ENCODE results near the gene YJEFN3. TPM values are rescaled to one million over a fixed set of nuclear protein-coding genes. Genes with fewer than 3 reads are reported as not detected.

Gene YJEFN3
- total RNA-seq, 1 experiment from 2014 or later: 11.9 TPM

DNA sequence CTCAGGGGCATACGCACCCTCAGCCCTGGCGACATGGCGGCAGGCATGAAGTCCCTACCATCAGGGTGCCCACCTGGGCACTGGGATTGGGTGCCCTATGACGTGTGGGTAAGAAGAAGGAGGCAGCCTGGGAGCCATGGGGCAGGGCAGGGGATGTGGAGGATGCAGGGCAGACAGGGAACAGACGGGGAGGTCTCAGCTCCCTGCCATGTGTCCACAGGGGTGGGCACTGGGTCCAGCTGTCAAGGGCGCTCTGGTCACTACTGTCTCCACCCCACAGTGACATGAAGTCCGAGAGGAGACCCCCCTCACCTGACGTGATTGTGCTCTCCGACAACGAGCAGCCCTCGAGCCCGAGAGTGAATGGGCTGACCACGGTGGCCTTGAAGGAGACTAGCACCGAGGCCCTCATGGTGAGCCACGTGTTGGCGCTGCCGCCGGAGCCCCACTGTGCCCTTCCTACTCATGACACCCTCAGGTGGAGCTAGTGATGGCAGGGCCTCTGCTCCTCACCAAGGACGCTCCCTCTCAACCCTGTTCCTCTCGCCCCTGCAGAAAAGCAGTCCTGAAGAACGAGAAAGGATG, 36.6 kb upstream of the YJEFN3 start:
- no peak for DNase-seq (ENCODE audit: unreplicated experiment)
- H3K4me1 Mint-ChIP-seq (ENCODE audit: insufficient read depth, unreplicated experiment): peaks cover 12% of the 10 kb centered on the region
- no peaks in the 10 kb centered on the region for H3K27me3 Mint-ChIP-seq (ENCODE audit: insufficient read depth, unreplicated experiment)
- ChIA-PET CTCF (interaction anchor here (0.6 to 7.5 kb wide), 12 partner anchors 9 to 1784 kb away, joined by 3 to 176 read pairs (median 5); no protein-coding TSS in a partner anchor), POLR2A (interaction anchor here (0.6 to 1.7 kb wide), 3 partner anchors 46 to 127 kb away, joined by 3 to 5 read pairs (median 3); no protein-coding TSS in a partner anchor)
- H3K4me3 Mint-ChIP-seq (ENCODE audit: unreplicated experiment): no peak overlapping the region
- H3K36me3 Mint-ChIP-seq (ENCODE audit: insufficient read depth, unreplicated experiment): peaks cover 49% of the 10 kb centered on the region
- H3K9me3 Mint-ChIP-seq (ENCODE audit: unreplicated experiment): no peaks in the 10 kb centered on the region
- intact Hi-C loops (cut with micrococcal nuclease): loop anchor here (5.0 kb wide), 1 partner anchor 105 kb away; no protein-coding TSS in a partner anchor
- TF ChIP-seq, protein P1, sequence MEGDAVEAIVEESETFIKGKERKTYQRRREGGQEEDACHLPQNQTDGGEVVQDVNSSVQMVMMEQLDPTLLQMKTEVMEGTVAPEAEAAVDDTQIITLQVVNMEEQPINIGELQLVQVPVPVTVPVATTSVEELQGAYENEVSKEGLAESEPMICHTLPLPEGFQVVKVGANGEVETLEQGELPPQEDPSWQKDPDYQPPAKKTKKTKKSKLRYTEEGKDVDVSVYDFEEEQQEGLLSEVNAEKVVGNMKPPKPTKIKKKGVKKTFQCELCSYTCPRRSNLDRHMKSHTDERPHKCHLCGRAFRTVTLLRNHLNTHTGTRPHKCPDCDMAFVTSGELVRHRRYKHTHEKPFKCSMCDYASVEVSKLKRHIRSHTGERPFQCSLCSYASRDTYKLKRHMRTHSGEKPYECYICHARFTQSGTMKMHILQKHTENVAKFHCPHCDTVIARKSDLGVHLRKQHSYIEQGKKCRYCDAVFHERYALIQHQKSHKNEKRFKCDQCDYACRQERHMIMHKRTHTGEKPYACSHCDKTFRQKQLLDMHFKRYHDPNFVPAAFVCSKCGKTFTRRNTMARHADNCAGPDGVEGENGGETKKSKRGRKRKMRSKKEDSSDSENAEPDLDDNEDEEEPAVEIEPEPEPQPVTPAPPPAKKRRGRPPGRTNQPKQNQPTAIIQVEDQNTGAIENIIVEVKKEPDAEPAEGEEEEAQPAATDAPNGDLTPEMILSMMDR (IDR thresholded peaks at IDR 0.05; ENCODE audit: unreplicated experiment): no peak
- H3K27ac Mint-ChIP-seq (ENCODE audit: low read depth, unreplicated experiment): no peak overlapping the region
- no TSS peak for BruUV-seq (replicated peaks)

GRCh38 chr19:19493841-19494546, 34.7 kb upstream of the YJEFN3 start:
- Mint-ChIP-seq H3K36me3 (ENCODE audit: insufficient read depth, unreplicated experiment) (peaks cover 53% of the 10 kb centered on the region), H3K9me3 (ENCODE audit: unreplicated experiment) (no peaks in the 10 kb centered on the region), H3K4me1 (ENCODE audit: insufficient read depth, unreplicated experiment) (peaks cover 7% of the 10 kb centered on the region), H3K27me3 (ENCODE audit: insufficient read depth, unreplicated experiment) (no peaks in the 10 kb centered on the region), H3K4me3 (ENCODE audit: unreplicated experiment) (no peak overlapping the region), H3K27ac (ENCODE audit: low read depth, unreplicated experiment) (no peak overlapping the region)
- CTCF ChIA-PET: interaction anchor here (2.0 kb wide), 1 partner anchor 127 kb away, joined by 20 read pairs; no protein-coding TSS in a partner anchor
- no TSS peak for BruUV-seq (replicated peaks)
- POLR2A ChIA-PET: interaction anchor here (1.7 kb wide), 1 partner anchor 129 kb away, joined by 5 read pairs; no protein-coding TSS in a partner anchor
- TF ChIP-seq, protein P1 (IDR thresholded peaks at IDR 0.05; ENCODE audit: unreplicated experiment): no peak
- intact Hi-C loops (cut with micrococcal nuclease): loop anchor here (5.0 kb wide), 1 partner anchor 107 kb away; no protein-coding TSS in a partner anchor
- no peak for DNase-seq (ENCODE audit: unreplicated experiment)

- Mint-ChIP-seq H3K9me3 (ENCODE audit: unreplicated experiment) (no peaks in the 10 kb centered on the region), H3K27ac (ENCODE audit: low read depth, unreplicated experiment) (no peak overlapping the region), H3K4me3 (ENCODE audit: unreplicated experiment) (no peak overlapping the region), H3K36me3 (ENCODE audit: insufficient read depth, unreplicated experiment) (peaks cover 54% of the 10 kb centered on the region), H3K27me3 (ENCODE audit: insufficient read depth, unreplicated experiment) (no peaks in the 10 kb centered on the region), H3K4me1 (ENCODE audit: insufficient read depth, unreplicated experiment) (no peaks in the 10 kb centered on the region)
- intact Hi-C loops (cut with micrococcal nuclease): no loop called here
- CTCF ChIA-PET: interaction anchor here (0.6 to 1.1 kb wide), 4 partner anchors 22 to 1655 kb away, joined by 3 to 4 read pairs (median 3); no protein-coding TSS in a partner anchor
- TF ChIP-seq, protein P1 (IDR thresholded peaks at IDR 0.05; ENCODE audit: unreplicated experiment): no peak
- DNase-seq (ENCODE audit: unreplicated experiment): no peak
- POLR2A ChIA-PET: interaction anchor here (0.7 kb wide), 1 partner anchor 142 kb away, joined by 3 read pairs; no protein-coding TSS in a partner anchor
- BruUV-seq (replicated peaks): no TSS peak
Measured at GRCh38 chr19:19495614-19496603, 32.8 kb upstream of the YJEFN3 start.

Measured in MCF 10A (cell line).